Body of pancreas (tissue), 4 donors: Measurements from ENCODE around the gene MKNK2. TPM values are rescaled to one million over a fixed set of nuclear protein-coding genes. Genes with fewer than 3 reads are reported as not detected.
"Not testable (repeated sequence)": the region's sequence is repeated elsewhere in the genome, so short reads cannot be mapped to it uniquely, and the experiment has no call there.

ENCODE experiments used
- ATAC-seq: fragments of 150-250 bp; one replicate; pipeline ENCODE4 v1.9.1; 2016
- DNase-seq, 4 donors: peaks; one replicate each; pipeline ENCODE4 v3.0.0-alpha.2; 2019
- H3K27ac ChIP-seq, 4 donors: fragments of 200-600 bp; sonication (generic); 1 replicate in 3 of 4; 2 replicates in 1 of 4; pipeline versions ENCODE4 v1.5.1 to v1.6.1; 2016 to 2019; ENCODE audit warnings: mild to moderate bottlenecking in 1 of 4, mixed read lengths in 1 of 4, moderate library complexity in 1 of 4
- H3K27me3 ChIP-seq, 2 donors: fragments of 200-600 bp; sonication (generic); one replicate each; pipeline ENCODE4 v1.6.0; 2016; ENCODE audit warnings: mild to moderate bottlenecking in 1 of 2
- H3K36me3 ChIP-seq, 2 donors: fragments of 200-600 bp; sonication (generic); replicated peaks in 1 of 2; 2 replicates each; pipeline ENCODE4 v1.5.1; 2016; ENCODE audit warnings: low read depth in 2 of 2; ENCODE audit not compliant: insufficient read depth in 1 of 2
- H3K4me1 ChIP-seq: fragments of 200-600 bp; sonication (generic); one replicate; pipeline ENCODE4 v1.6.0; 2016
- H3K4me3 ChIP-seq, 2 donors: fragments of 200-600 bp; sonication (generic); 1 replicate in 1 of 2; 2 replicates in 1 of 2; pipeline ENCODE4 v1.5.1; 2016 to 2019
- H3K9me3 ChIP-seq, 3 donors: fragments of 200-600 bp; sonication (generic); 1 replicate in 2 of 3; 2 replicates in 1 of 3; pipeline ENCODE4 v1.5.1; 2016
- CTCF ChIP-seq, 7 experiments: fragments of 450-650 bp in 4 of 7; fragments of 200-600 bp in 3 of 7; sonication (generic) in 3 of 7; IDR thresholded peaks; one replicate each; pipeline ENCODE4 v1.5.1; 2016 to 2019; ENCODE audit warnings: antibody characterized with exemption in 7 of 7
- POLR2A ChIP-seq, 3 donors: fragments of 450-650 bp; IDR thresholded peaks; one replicate each; pipeline ENCODE4 v1.6.1; 2016; ENCODE audit warnings: antibody characterized with exemption in 3 of 3, mild to moderate bottlenecking in 2 of 3
- WGBS, 2 donors: methylation state at CpG; one replicate each; pipeline ENCODE4 v1.1.5; 2017; 5-methylcytosine and 5-hydroxymethylcytosine counted together
- intact Hi-C: fragments of 100-400 bp; cut with DNase I; formaldehyde crosslinking; loops from one replicate; pipeline ENCODE4 v1.15.1; 2023
- total RNA-seq, 2 donors: library from RNA; depleted of rRNA; stranded (reverse); fragments of >200 nt; gene quantifications; one replicate each; pipeline ENCODE4 v1.1.0, GENCODE V29; 2016

Gene MKNK2
- total RNA-seq, 2 donors from 2014 or later, result 180 to 273 TPM

- no peaks in the 10 kb centered on the region for H3K27me3 ChIP-seq
- 62 to 80% methylated on average over 1 to 2 of the region's 2 CpGs for WGBS, 2 donors
- ATAC-seq (no peak), DNase-seq (no peak)
- intact Hi-C loops, result loop anchor here (10.0 kb wide), 1 partner anchor 165 kb away; no protein-coding TSS in a partner anchor
- peaks cover 15% of the 10 kb centered on the region for H3K4me1 ChIP-seq
- H3K36me3 ChIP-seq, result no peaks in the 10 kb centered on the region
- H3K27ac ChIP-seq, result peak overlapping the region in 2 of 4 donors; percentile 26 to 69
- H3K4me3 ChIP-seq, result no peak overlapping the region
- TF ChIP-seq POLR2A (IDR thresholded peaks at IDR 0.05) (no peak), CTCF (IDR thresholded peaks at IDR 0.05) (no peak)
- H3K9me3 ChIP-seq, result no peaks in the 10 kb centered on the region
These were observed 38.6 kb upstream of the MKNK2 start for GRCh38 chr19:2089727-2090053.

- no peaks in the 10 kb centered on the region for H3K27me3 ChIP-seq
- H3K4me3 ChIP-seq, result no peak overlapping the region
- WGBS, 2 donors, result 75 to 81% methylated on average over 5 to 16 of the region's 16 CpGs
- no peak for ATAC-seq
- H3K4me1 ChIP-seq, result peaks cover 10% of the 10 kb centered on the region
- no peak for TF ChIP-seq POLR2A (IDR thresholded peaks at IDR 0.05)
- TF ChIP-seq CTCF (IDR thresholded peaks at IDR 0.05), result no peak
- H3K9me3 ChIP-seq, result no peaks in the 10 kb centered on the region
- intact Hi-C loops, result loop anchor here (10.0 kb wide), 1 partner anchor 164 kb away; no protein-coding TSS in a partner anchor
- no peaks in the 10 kb centered on the region for H3K36me3 ChIP-seq
- DNase-seq, result no peak
- no peak overlapping the region for H3K27ac ChIP-seq
These were observed 38.1 kb upstream of the MKNK2 start for GRCh38 chr19:2089001-2089711.

- TF ChIP-seq POLR2A (IDR thresholded peaks at IDR 0.05) (no peak), CTCF (IDR thresholded peaks at IDR 0.05) (no peak)
- WGBS, 2 donors, result 78 to 83% methylated on average over 12 to 14 of the region's 14 CpGs
- intact Hi-C loops, result loop anchor here (10.0 kb wide), 1 partner anchor 163 kb away; no protein-coding TSS in a partner anchor
- H3K4me3 ChIP-seq, result no peak overlapping the region
- H3K36me3 ChIP-seq, result no peaks in the 10 kb centered on the region
- ATAC-seq, result no peak
- H3K27ac ChIP-seq, result peak overlapping the region in 1 of 4 donors; percentile 9
- DNase-seq, result peak in 1 of 4 donors; percentile 42
- no peaks in the 10 kb centered on the region for H3K27me3 ChIP-seq
- peaks cover 9% of the 10 kb centered on the region for H3K4me1 ChIP-seq
- no peaks in the 10 kb centered on the region for H3K9me3 ChIP-seq
These were observed 36.6 kb upstream of the MKNK2 start for GRCh38 chr19:2087621-2088100.

- not testable (repeated sequence) for H3K9me3 ChIP-seq, H3K36me3 ChIP-seq, DNase-seq, H3K4me3 ChIP-seq, H3K4me1 ChIP-seq, ATAC-seq, H3K27me3 ChIP-seq
- H3K27ac ChIP-seq, result peak overlapping the region in 1 of 4 donors; percentile 9
- WGBS, 2 donors, result 55 to 63% methylated on average over 13 of the region's 13 CpGs
- intact Hi-C loops, result loop anchor here (10.0 kb wide), 1 partner anchor 162 kb away; no protein-coding TSS in a partner anchor
These were observed 35.9 kb upstream of the MKNK2 start for GRCh38 chr19:2086695-2087620.
